Endodermal cell (in vitro differentiated cells): ENCODE data around the gene CXCR1. TPM values are rescaled to one million over a fixed set of nuclear protein-coding genes. Genes with fewer than 3 reads are reported as not detected.

ENCODE experiments used
- DNase-seq: peaks from one replicate; pipeline ENCODE4 v3.0.0-alpha.2; 2017
- H3K27ac ChIP-seq: 2 replicates; pipeline ENCODE4 v1.5.1; 2013; ENCODE audit warnings: mild to moderate bottlenecking, low read depth, low read length, moderate library complexity
- H3K27me3 ChIP-seq: 2 replicates; pipeline ENCODE4 v1.6.1; 2013; ENCODE audit warnings: mild to moderate bottlenecking, low read length, moderate library complexity; ENCODE audit not compliant: insufficient read depth, control insufficient read depth, poor library complexity, severe bottlenecking
- H3K36me3 ChIP-seq: 2 replicates; pipeline ENCODE4 v1.7.0; 2013; ENCODE audit warnings: mild to moderate bottlenecking, low read length, moderate library complexity; ENCODE audit not compliant: control insufficient read depth, insufficient read depth
- H3K4me1 ChIP-seq: one replicate; pipeline ENCODE4 v1.7.0; 2013; ENCODE audit warnings: low read length; ENCODE audit not compliant: control insufficient read depth, insufficient read depth
- H3K4me3 ChIP-seq: 2 replicates; pipeline ENCODE4 v1.5.1; 2013; ENCODE audit warnings: mild to moderate bottlenecking, low read length, moderate library complexity
- H3K9ac ChIP-seq: 2 replicates; pipeline ENCODE4 v1.6.1; 2013; ENCODE audit warnings: mild to moderate bottlenecking, low read length, moderate library complexity; ENCODE audit not compliant: poor library complexity, severe bottlenecking; ENCODE audit errors: extremely low read depth
- H3K9me3 ChIP-seq: 2 replicates; pipeline ENCODE4 v1.6.1; 2013; ENCODE audit warnings: mild to moderate bottlenecking, low read length, moderate library complexity; ENCODE audit not compliant: control insufficient read depth
- H3K27ac Mint-ChIP-seq: 2 replicates; pipeline ENCODE4 v1.8.0; 2020; ENCODE audit warnings: mixed read lengths
- H3K27me3 Mint-ChIP-seq: 2 replicates; pipeline ENCODE4 v1.8.0; 2021; ENCODE audit warnings: mild to moderate bottlenecking, mixed read lengths; ENCODE audit not compliant: insufficient read depth
- H3K36me3 Mint-ChIP-seq: 2 replicates; pipeline ENCODE4 v1.8.0; 2020; ENCODE audit warnings: low read depth, mixed read lengths
- H3K4me1 Mint-ChIP-seq: 2 replicates; pipeline ENCODE4 v1.8.0; 2020; ENCODE audit warnings: mixed read lengths
- H3K4me3 Mint-ChIP-seq: 2 replicates; pipeline ENCODE4 v1.8.0; 2020; ENCODE audit warnings: mild to moderate bottlenecking, moderate library complexity, mixed read lengths
- H3K9me3 Mint-ChIP-seq: 2 replicates; pipeline ENCODE4 v1.8.0; 2020; ENCODE audit warnings: mild to moderate bottlenecking, mixed read lengths
- WGBS, 2 experiments: methylation state at CpG; one replicate each; pipeline versions ENCODE4 v1.1.5 to v1.1.7; 2013; ENCODE audit warnings: missing lambda C conversion rate in 2 of 2, mixed read lengths in 1 of 2; ENCODE audit not compliant: insufficient coverage in 1 of 2, insufficient read length in 1 of 2; 5-methylcytosine and 5-hydroxymethylcytosine counted together
- total RNA-seq, 2 donors: library from RNA; stranded (reverse); fragmentation: NEBNext Ultra II Directional in 1 of 2; extraction: Animal tissue kit (Norgen Biotek cat#: 25700) in 1 of 2; gene quantifications; 2 replicates in 1 of 2; 3 replicates in 1 of 2; pipeline ENCODE4 v1.2.1, GENCODE V29; 2021
- TF ChIP-seq, protein P1 (sequence below): fragments of 200-600 bp; sonication (generic); conservative IDR thresholded peaks from 2 replicates; pipeline ENCODE4 v1.5.0; 2021; ENCODE audit warnings: antibody characterized with exemption, mild to moderate bottlenecking

Gene CXCR1
- total RNA-seq, 2 donors from 2014 or later, result not detected

DNA sequence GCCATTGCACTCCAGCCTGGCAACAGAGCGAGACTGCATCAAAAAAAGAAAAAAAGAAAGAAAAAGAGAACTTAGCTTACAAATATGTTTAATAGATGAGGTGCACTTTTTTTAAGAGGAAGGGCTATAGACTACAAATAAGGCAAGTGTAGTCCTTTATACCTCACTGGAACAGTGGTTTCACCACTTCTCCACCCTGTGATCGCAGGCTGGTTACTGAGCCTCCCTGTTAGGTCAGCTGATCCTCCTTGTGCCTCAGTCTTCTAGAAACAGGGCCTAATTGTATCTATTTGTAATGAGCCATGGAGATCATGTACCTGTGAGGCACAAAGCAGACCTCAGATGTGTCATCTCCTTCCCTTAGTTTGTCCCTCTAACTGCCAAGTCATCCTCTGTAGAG is 36.4 kb downstream of the CXCR1 start:
- no peaks in the 10 kb centered on the region for H3K9me3 ChIP-seq
- no peak for DNase-seq
- no peaks in the 10 kb centered on the region for H3K4me1 ChIP-seq
- no peak overlapping the region for H3K27ac Mint-ChIP-seq
- 98 to 100% methylated on average over 1 to 2 of the region's 2 CpGs for WGBS, 2 experiments
- peaks cover 8% of the 10 kb centered on the region for H3K27me3 Mint-ChIP-seq
- peaks cover 4% of the 10 kb centered on the region for H3K4me1 Mint-ChIP-seq
- H3K9me3 Mint-ChIP-seq, result no peaks in the 10 kb centered on the region
- no peak overlapping the region for H3K4me3 ChIP-seq
- H3K27ac ChIP-seq, result no peak overlapping the region
- TF ChIP-seq, protein P1, sequence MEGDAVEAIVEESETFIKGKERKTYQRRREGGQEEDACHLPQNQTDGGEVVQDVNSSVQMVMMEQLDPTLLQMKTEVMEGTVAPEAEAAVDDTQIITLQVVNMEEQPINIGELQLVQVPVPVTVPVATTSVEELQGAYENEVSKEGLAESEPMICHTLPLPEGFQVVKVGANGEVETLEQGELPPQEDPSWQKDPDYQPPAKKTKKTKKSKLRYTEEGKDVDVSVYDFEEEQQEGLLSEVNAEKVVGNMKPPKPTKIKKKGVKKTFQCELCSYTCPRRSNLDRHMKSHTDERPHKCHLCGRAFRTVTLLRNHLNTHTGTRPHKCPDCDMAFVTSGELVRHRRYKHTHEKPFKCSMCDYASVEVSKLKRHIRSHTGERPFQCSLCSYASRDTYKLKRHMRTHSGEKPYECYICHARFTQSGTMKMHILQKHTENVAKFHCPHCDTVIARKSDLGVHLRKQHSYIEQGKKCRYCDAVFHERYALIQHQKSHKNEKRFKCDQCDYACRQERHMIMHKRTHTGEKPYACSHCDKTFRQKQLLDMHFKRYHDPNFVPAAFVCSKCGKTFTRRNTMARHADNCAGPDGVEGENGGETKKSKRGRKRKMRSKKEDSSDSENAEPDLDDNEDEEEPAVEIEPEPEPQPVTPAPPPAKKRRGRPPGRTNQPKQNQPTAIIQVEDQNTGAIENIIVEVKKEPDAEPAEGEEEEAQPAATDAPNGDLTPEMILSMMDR, result no peak
- no peaks in the 10 kb centered on the region for H3K36me3 Mint-ChIP-seq
- H3K27me3 ChIP-seq, result no peaks in the 10 kb centered on the region
- H3K9ac ChIP-seq, result no peak overlapping the region
- H3K4me3 Mint-ChIP-seq, result no peak overlapping the region
- no peaks in the 10 kb centered on the region for H3K36me3 ChIP-seq

DNA sequence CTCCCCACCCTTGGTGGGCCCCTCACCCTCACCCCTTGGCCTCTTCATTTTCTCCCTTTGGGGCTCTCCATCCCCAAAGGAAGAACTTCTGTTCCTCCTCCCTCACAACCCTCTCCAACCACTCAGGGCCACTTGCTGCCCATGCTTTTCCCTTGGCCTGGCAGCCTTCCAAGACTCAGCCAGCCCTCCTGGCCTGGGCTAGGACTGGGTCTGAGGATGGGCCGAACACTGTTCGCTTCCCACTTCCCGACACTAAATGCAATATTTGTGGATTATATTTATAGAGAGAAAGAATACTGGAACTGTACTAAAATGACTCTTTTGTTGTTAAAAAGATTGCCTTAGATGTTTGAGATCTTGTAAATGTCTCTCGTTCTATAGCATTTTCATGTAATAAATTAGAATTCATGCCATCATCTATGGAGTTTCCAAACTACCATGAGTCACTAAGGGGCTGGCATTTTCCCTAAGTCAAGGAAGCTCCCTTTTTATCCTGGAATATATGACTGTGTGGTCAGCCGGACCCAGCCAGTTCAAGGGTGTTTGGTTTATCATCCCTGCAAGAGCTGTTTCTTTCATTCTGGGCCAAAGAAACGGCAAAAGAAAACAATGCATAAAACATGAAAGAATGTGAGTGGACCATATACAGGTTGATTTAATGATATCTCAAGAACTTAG is 37.2 kb downstream of the CXCR1 start:
- TF ChIP-seq, protein P1, result no peak
- Mint-ChIP-seq H3K27ac (no peak overlapping the region), H3K27me3 (peaks cover 8% of the 10 kb centered on the region), H3K4me1 (peaks cover 4% of the 10 kb centered on the region), H3K4me3 (no peak overlapping the region), H3K36me3 (no peaks in the 10 kb centered on the region), H3K9me3 (no peaks in the 10 kb centered on the region)
- no peak overlapping the region for H3K4me3 ChIP-seq
- H3K27me3 ChIP-seq, result no peaks in the 10 kb centered on the region
- no peak overlapping the region for H3K9ac ChIP-seq
- 93 to 95% methylated on average over 2 to 6 of the region's 6 CpGs for WGBS, 2 experiments
- H3K27ac ChIP-seq, result no peak overlapping the region
- H3K9me3 ChIP-seq, result no peaks in the 10 kb centered on the region
- H3K4me1 ChIP-seq, result no peaks in the 10 kb centered on the region
- DNase-seq, result no peak
- no peaks in the 10 kb centered on the region for H3K36me3 ChIP-seq

DNA sequence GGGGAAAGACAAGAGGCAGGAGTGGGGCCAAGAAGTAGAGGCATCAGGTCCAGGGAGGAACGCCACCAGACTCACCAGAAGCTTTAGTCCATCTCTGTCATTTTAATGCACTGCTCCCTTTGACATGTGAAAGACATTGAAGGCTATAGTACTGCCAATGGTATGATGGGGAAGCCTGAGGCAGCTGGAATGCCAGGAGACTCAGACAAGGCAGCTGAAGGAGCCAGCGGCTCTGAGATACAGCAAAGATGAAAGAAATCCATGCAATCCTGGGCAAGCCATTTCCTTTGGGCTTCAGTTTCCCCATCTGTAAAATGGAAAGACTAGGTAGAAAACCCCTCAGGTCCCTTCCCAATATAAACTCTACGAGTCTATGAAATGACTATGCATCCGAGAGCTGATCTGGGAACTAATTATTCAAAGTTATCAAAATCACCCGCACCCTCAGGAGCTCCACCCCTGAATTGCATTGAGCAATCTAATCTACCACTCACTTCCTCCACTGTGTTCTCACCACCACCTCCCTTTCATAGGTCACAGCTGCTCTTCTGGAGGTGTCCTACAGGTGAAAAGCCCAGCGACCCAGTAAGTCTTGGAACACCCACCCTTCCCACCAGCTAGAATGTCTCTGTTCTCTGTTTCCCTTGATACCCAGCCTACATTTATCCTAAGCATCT is 37.8 kb downstream of the CXCR1 start:
- Histone ChIP-seq H3K9me3 (peaks cover 6% of the 10 kb centered on the region), H3K9ac (no peak overlapping the region), H3K36me3 (no peaks in the 10 kb centered on the region), H3K27me3 (no peaks in the 10 kb centered on the region), H3K4me3 (no peak overlapping the region), H3K4me1 (no peaks in the 10 kb centered on the region), H3K27ac (no peak overlapping the region)
- no peak for DNase-seq
- TF ChIP-seq, protein P1, result no peak
- Mint-ChIP-seq H3K27me3 (peaks cover 8% of the 10 kb centered on the region), H3K9me3 (no peaks in the 10 kb centered on the region), H3K4me1 (peaks cover 4% of the 10 kb centered on the region), H3K27ac (no peak overlapping the region), H3K36me3 (no peaks in the 10 kb centered on the region), H3K4me3 (no peak overlapping the region)
- 89 to 100% methylated on average over 3 to 6 of the region's 6 CpGs for WGBS, 2 experiments
